ENCODE measurements around the gene COL16A1.

- TF ChIP-seq RCOR1 (IDR thresholded peaks at IDR 0.05; ENCODE audit: low read length) = no peak
- no peak for TF ChIP-seq FOXM1 (IDR thresholded peaks at IDR 0.05; ENCODE audit: low read depth)
- TF ChIP-seq REST (IDR thresholded peaks at IDR 0.05; ENCODE audit: low read depth, low read length) = no peak
- no peak for TF ChIP-seq TAF1 (IDR thresholded peaks at IDR 0.05; ENCODE audit: borderline replicate concordance, low read depth, low read length)
- no peak for TF ChIP-seq EP300 (IDR thresholded peaks at IDR 0.05; ENCODE audit: borderline replicate concordance in 1 of 2, low read depth in 1 of 2, low read length in 1 of 2)
These were observed 33.2 kb downstream of the COL16A1 start for GRCh38 chr1:31670593-31670964.

Data from SK-N-SH (cell line).